HepG2 (cell line): ENCODE results near the gene GNPDA1. TPM values are rescaled to one million over a fixed set of nuclear protein-coding genes. Genes with fewer than 3 reads are reported as not detected.

Experiments used
- CBFB ChIP-seq: sonication (generic); formaldehyde crosslinking; IDR thresholded peaks from 2 replicates; pipeline ENCODE4 v1.4.0; 2020; ENCODE audit warnings: missing genetic modification reagents
- ERF ChIP-seq: IDR thresholded peaks from 2 replicates; pipeline ENCODE4 v1.6.1; 2018; ENCODE audit warnings: missing biosample characterization, missing genetic modification reagents
- HOXA3 ChIP-seq: sonication (generic); formaldehyde crosslinking; IDR thresholded peaks from 2 replicates; pipeline ENCODE4 v1.5.0; 2020; ENCODE audit warnings: missing genetic modification reagents
- KDM5B ChIP-seq: sonication (generic); formaldehyde crosslinking; IDR thresholded peaks from 2 replicates; pipeline ENCODE4 v1.4.0; 2020; ENCODE audit warnings: missing genetic modification reagents, mild to moderate bottlenecking, borderline replicate concordance
- MYC ChIP-seq: sonication (generic); formaldehyde crosslinking; IDR thresholded peaks from 2 replicates; pipeline ENCODE4 v1.9.0; 2021; ENCODE audit warnings: missing genetic modification reagents, borderline replicate concordance
- PHF21A ChIP-seq: sonication (generic); formaldehyde crosslinking; IDR thresholded peaks from 2 replicates; pipeline ENCODE4 v1.5.0; 2020; ENCODE audit warnings: mild to moderate bottlenecking, missing genetic modification reagents
- RBFOX2 ChIP-seq: fragments of 200-400 bp; formaldehyde crosslinking; IDR thresholded peaks from 2 replicates; pipeline ENCODE4 v1.6.1; 2017; ENCODE audit warnings: low read depth, mild to moderate bottlenecking, low read length
- SALL1 ChIP-seq: sonication (generic); formaldehyde crosslinking; IDR thresholded peaks from 2 replicates; pipeline ENCODE4 v1.8.0; 2022; ENCODE audit warnings: mild to moderate bottlenecking, missing genetic modification reagents
- SP2 ChIP-seq: sonication (generic); formaldehyde crosslinking; IDR thresholded peaks from 2 replicates; pipeline ENCODE4 v1.5.1; 2020; ENCODE audit warnings: mild to moderate bottlenecking, missing genetic modification reagents
- SRY ChIP-seq: sonication (generic); formaldehyde crosslinking; IDR thresholded peaks from 2 replicates; pipeline ENCODE4 v1.8.0; 2022; ENCODE audit warnings: mild to moderate bottlenecking, missing genetic modification reagents
- XRCC5 ChIP-seq: fragments of 200-400 bp; formaldehyde crosslinking; optimal IDR thresholded peaks from 2 replicates; pipeline ENCODE3; 2017; ENCODE audit warnings: mild to moderate bottlenecking, low read length
- ZC3H4 ChIP-seq: sonication (generic); formaldehyde crosslinking; IDR thresholded peaks from 2 replicates; pipeline ENCODE4 v1.4.0; 2020; ENCODE audit warnings: missing genetic modification reagents, borderline replicate concordance
- ZNF12 ChIP-seq: sonication (generic); formaldehyde crosslinking; IDR thresholded peaks from 2 replicates; pipeline ENCODE4 v1.5.0; 2020; ENCODE audit warnings: missing genetic modification reagents
- ZNF333 ChIP-seq: sonication (generic); formaldehyde crosslinking; IDR thresholded peaks from 2 replicates; pipeline ENCODE4 v1.4.0; 2020; ENCODE audit warnings: mild to moderate bottlenecking, missing genetic modification reagents, borderline replicate concordance
- ZNF431 ChIP-seq: sonication (generic); formaldehyde crosslinking; IDR thresholded peaks from 2 replicates; pipeline ENCODE4 v1.9.0; 2022; ENCODE audit warnings: missing genetic modification reagents, low read depth, mild to moderate bottlenecking, borderline replicate concordance
- ZNF460 ChIP-seq: sonication (generic); formaldehyde crosslinking; IDR thresholded peaks from 2 replicates; pipeline ENCODE4 v1.5.1; 2020; ENCODE audit warnings: missing genetic modification reagents, mild to moderate bottlenecking, borderline replicate concordance
- ZNF563 ChIP-seq: sonication (generic); formaldehyde crosslinking; IDR thresholded peaks from 2 replicates; pipeline ENCODE4 v1.8.0; 2022; ENCODE audit warnings: mild to moderate bottlenecking, moderate library complexity, missing genetic modification reagents
- ZNF720 ChIP-seq: sonication (generic); formaldehyde crosslinking; IDR thresholded peaks from 2 replicates; pipeline ENCODE4 v1.4.0; 2020; ENCODE audit warnings: missing genetic modification reagents
- ZNF749 ChIP-seq: sonication (generic); formaldehyde crosslinking; IDR thresholded peaks from 2 replicates; pipeline ENCODE4 v1.8.0; 2022; ENCODE audit warnings: mild to moderate bottlenecking, missing genetic modification reagents, moderate library complexity, borderline replicate concordance
- ZNF790 ChIP-seq: sonication (generic); formaldehyde crosslinking; IDR thresholded peaks from 2 replicates; pipeline ENCODE4 v1.8.0; 2022; ENCODE audit warnings: missing genetic modification reagents, mild to moderate bottlenecking, borderline replicate concordance
- ZSCAN31 ChIP-seq: sonication (generic); formaldehyde crosslinking; IDR thresholded peaks from 2 replicates; pipeline ENCODE4 v1.5.0; 2020; ENCODE audit warnings: low read depth, mild to moderate bottlenecking, missing genetic modification reagents
- polyA plus RNA-seq, 8 experiments: library from polyadenylated mRNA; depleted of rRNA in 3 of 8; stranded (reverse) in 7 of 8; unstranded in 1 of 8; fragments of >200 nt; fragmentation: Illumina TruSeq in 4 of 8; extraction: Trizol in 4 of 8; gene quantifications; 2 replicates each; pipeline versions ENCODE4 v1.2.1 to v1.2.3, GENCODE V29; 2011 to 2016; ENCODE audit warnings: low read depth in 4 of 8, missing spikeins in 1 of 8, mixed read lengths in 1 of 8; ENCODE audit not compliant: insufficient read depth in 1 of 8
- total RNA-seq, 5 experiments: library from RNA; depleted of rRNA; stranded (reverse); fragments of >200 nt; fragmentation: Illumina TruSeq; extraction: Trizol; gene quantifications; 2 replicates each; pipeline ENCODE4 v1.2.3, GENCODE V29; 2016; ENCODE audit warnings: low read depth in 1 of 5
- TF ChIP-seq, protein P1 (sequence below): IDR thresholded peaks from 2 replicates; pipeline ENCODE4 v1.6.1; 2016; ENCODE audit warnings: low read depth
- TF ChIP-seq, protein P2 (sequence below): IDR thresholded peaks from 2 replicates; pipeline ENCODE4 v1.6.1; 2016; ENCODE audit warnings: missing compliant biosample characterization, missing genetic modification reagents, borderline replicate concordance
- TF ChIP-seq, protein P3 (sequence below): sonication (generic); formaldehyde crosslinking; IDR thresholded peaks from 2 replicates; pipeline ENCODE4 v1.8.0; 2022; ENCODE audit warnings: missing genetic modification reagents, mild to moderate bottlenecking, inconsistent platforms, borderline replicate concordance
- TF ChIP-seq, protein P4 (sequence below): sonication (generic); formaldehyde crosslinking; IDR thresholded peaks from 2 replicates; pipeline ENCODE4 v1.8.0; 2022; ENCODE audit warnings: mild to moderate bottlenecking, missing genetic modification reagents; ENCODE audit not compliant: insufficient replicate concordance

The GNPDA1 gene
- total and polyA plus RNA-seq, 2 of the 13 experiments (the other 11 are each of a cell fraction or from before 2014, with no cell fraction given) = 6.0 to 54.1 TPM

DNA sequence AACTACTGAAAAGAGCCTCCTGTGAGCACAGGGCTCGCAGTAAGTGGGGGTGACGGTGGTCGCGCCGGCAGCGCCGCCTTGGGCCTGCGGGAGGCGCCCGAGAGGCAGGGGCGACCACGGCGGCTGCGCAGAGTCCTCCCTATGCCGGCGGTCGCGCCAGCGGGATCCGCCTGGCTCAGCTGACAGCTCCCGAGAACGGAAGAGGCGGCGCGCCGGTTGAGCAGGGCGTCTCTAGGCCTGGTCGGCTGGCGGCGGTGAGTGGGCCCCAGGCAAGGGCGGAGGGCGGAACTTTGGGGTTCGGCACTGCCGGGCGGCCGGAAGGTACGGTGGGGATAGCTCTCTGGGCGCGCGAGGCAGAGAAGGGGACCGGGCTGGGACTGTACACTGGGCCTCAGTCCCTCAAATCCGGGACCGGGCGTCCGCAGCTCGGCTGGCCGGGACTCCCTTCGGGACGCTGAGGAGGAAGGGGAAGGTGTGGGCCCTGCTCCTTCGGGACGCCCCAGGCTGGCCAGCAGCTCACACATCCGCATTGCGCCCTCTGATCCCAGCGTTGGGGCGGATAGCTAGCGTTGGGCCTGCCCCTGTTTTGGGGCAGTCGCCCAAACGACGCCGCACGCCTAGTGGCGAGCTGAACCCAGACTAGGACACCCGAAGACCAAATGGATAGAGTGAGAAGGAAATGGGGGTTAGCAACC is 43.8 kb downstream of the GNPDA1 start, which contains the start of gene RNF14 (continued):
- TF ChIP-seq, protein P1, sequence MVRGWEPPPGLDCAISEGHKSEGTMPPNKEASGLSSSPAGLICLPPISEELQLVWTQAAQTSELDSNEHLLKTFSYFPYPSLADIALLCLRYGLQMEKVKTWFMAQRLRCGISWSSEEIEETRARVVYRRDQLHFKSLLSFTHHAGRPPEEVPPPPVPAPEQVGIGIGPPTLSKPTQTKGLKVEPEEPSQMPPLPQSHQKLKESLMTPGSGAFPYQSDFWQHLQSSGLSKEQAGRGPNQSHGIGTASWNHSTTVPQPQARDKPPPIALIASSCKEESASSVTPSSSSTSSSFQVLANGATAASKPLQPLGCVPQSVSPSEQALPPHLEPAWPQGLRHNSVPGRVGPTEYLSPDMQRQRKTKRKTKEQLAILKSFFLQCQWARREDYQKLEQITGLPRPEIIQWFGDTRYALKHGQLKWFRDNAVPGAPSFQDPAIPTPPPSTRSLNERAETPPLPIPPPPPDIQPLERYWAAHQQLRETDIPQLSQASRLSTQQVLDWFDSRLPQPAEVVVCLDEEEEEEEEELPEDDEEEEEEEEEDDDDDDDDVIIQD (CRISPR knock-in tag) = peak; percentile 67; the same call in 1 of the 2 replicates
- TF ChIP-seq ZC3H4 (CRISPR knock-in tag) (no peak), ZNF460 (CRISPR knock-in tag) (peak; percentile 12; the same call in 1 of the 2 replicates), RBFOX2 (peak; percentile 97), CBFB (CRISPR knock-in tag) (no peak; the same call in 1 of the 2 replicates), ERF (peak; percentile 82; the same call in 1 of the 2 replicates), SRY (CRISPR knock-in tag) (peak; percentile 30; the same call in 1 of the 2 replicates), XRCC5 (peak; percentile 79), ZNF12 (no peak; the same call in 1 of the 2 replicates), ZNF749 (no peak), ZNF431 (CRISPR knock-in tag) (no peak; the same call in 1 of the 2 replicates), ZNF720 (no peak), ZNF563 (peak; percentile 93), SALL1 (CRISPR knock-in tag) (peak; percentile 89), ZNF790 (CRISPR knock-in tag) (peak; percentile 38; the same call in 1 of the 2 replicates), HOXA3 (CRISPR knock-in tag) (peak; percentile 82), SP2 (CRISPR knock-in tag) (peak; percentile 69), KDM5B (CRISPR knock-in tag) (peak; percentile 90), ZSCAN31 (CRISPR knock-in tag) (peak; percentile 71), PHF21A (CRISPR knock-in tag) (peak; percentile 92), ZNF333 (CRISPR knock-in tag) (0 out of 2 replicates have a peak, but pooled peaks have one; percentile 22), MYC (CRISPR knock-in tag) (peak; percentile 84)
- TF ChIP-seq, protein P2, sequence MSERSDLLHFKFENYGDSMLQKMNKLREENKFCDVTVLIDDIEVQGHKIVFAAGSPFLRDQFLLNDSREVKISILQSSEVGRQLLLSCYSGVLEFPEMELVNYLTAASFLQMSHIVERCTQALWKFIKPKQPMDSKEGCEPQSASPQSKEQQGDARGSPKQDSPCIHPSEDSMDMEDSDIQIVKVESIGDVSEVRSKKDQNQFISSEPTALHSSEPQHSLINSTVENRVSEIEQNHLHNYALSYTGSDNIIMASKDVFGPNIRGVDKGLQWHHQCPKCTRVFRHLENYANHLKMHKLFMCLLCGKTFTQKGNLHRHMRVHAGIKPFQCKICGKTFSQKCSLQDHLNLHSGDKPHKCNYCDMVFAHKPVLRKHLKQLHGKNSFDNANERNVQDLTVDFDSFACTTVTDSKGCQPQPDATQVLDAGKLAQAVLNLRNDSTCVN (CRISPR knock-in tag) = peak; percentile 67; the same call in 1 of the 2 replicates
- TF ChIP-seq, protein P3, sequence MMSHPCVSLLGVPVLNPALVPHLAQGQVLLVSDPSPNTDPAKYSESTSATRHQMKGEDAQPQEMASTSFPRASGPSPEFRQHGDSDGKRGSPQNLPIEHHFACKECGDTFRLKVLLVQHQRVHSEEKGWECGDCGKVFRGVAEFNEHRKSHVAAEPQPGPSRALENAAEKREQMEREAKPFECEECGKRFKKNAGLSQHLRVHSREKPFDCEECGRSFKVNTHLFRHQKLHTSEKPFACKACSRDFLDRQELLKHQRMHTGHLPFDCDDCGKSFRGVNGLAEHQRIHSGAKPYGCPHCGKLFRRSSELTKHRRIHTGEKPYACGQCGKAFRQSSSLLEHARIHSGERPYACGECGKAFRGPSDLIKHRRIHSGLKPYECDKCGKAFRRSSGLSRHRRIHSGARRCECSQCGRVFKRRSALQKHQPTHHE (CRISPR knock-in tag) = peak; percentile 93
- TF ChIP-seq, protein P4, sequence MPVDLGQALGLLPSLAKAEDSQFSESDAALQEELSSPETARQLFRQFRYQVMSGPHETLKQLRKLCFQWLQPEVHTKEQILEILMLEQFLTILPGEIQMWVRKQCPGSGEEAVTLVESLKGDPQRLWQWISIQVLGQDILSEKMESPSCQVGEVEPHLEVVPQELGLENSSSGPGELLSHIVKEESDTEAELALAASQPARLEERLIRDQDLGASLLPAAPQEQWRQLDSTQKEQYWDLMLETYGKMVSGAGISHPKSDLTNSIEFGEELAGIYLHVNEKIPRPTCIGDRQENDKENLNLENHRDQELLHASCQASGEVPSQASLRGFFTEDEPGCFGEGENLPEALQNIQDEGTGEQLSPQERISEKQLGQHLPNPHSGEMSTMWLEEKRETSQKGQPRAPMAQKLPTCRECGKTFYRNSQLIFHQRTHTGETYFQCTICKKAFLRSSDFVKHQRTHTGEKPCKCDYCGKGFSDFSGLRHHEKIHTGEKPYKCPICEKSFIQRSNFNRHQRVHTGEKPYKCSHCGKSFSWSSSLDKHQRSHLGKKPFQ (CRISPR knock-in tag) = peak; percentile 78
